HEK293 (cell line): Measurements from ENCODE around the gene UBE2Q2.

Experiments used
- CTCF ChIA-PET: fragments of 350-600 bp; formaldehyde crosslinking; extraction: SDS; loops from one replicate; lab custom pipeline; 2021; ENCODE audit warnings: antibody characterized with exemption; lab: Yijun Ruan, JAX
- POLR2A ChIA-PET: fragments of 300-600 bp; formaldehyde crosslinking; extraction: SDS; loops from one replicate; lab custom pipeline; 2020; ENCODE audit warnings: antibody characterized with exemption, inconsistent platforms; lab: Yijun Ruan, JAX
- H3K27ac ChIP-seq: fragments of 200-500 bp; sonication (Bioruptor generic); 2 replicates; pipeline ENCODE4 v1.5.1; 2014; ENCODE audit warnings: low read depth, low read length, control low read depth, inconsistent platforms; ENCODE audit errors: extremely low read depth
- H3K36me3 ChIP-seq, 2 experiments: fragments of 200-500 bp in 1 of 2; sonication (Bioruptor generic) in 1 of 2; 1 replicate in 1 of 2; 2 replicates in 1 of 2; pipeline ENCODE4 v1.5.1; 2014 to 2017; ENCODE audit warnings: inconsistent platforms in 2 of 2, low read length in 2 of 2; ENCODE audit not compliant: control insufficient read depth in 2 of 2, insufficient read depth in 1 of 2
- H3K4me1 ChIP-seq: fragments of 200-500 bp; sonication (Bioruptor generic); 2 replicates; pipeline ENCODE4 v1.5.1; 2014; ENCODE audit warnings: mild to moderate bottlenecking, low read length, inconsistent platforms; ENCODE audit not compliant: control insufficient read depth, insufficient read depth
- H3K4me3 ChIP-seq: 2 replicates; pipeline ENCODE4 v1.5.1; 2011; ENCODE audit warnings: low read depth, mild to moderate bottlenecking, control low read depth, low read length, moderate library complexity
- H3K9me3 ChIP-seq: fragments of 200-500 bp; sonication (Bioruptor generic); 2 replicates; pipeline ENCODE4 v1.5.1; 2014; ENCODE audit warnings: low read depth, low read length, inconsistent platforms; ENCODE audit not compliant: control insufficient read depth, insufficient read depth
- EGR2 ChIP-seq: fragments of 450-650 bp; formaldehyde crosslinking; IDR thresholded peaks from 2 replicates; pipeline ENCODE4 v1.5.1; 2016; ENCODE audit warnings: low read depth, missing biosample characterization, missing genetic modification characterization
- GLIS2 ChIP-seq: fragments of 450-650 bp; formaldehyde crosslinking; IDR thresholded peaks from 2 replicates; pipeline ENCODE4 v1.5.1; 2016; ENCODE audit warnings: missing biosample characterization, missing genetic modification characterization
- HOXA7 ChIP-seq: sonication (generic); formaldehyde crosslinking; IDR thresholded peaks from 2 replicates; pipeline ENCODE4 v1.8.1; 2022; ENCODE audit warnings: missing genetic modification reagents, borderline replicate concordance
- MZF1 ChIP-seq: fragments of 450-650 bp; formaldehyde crosslinking; IDR thresholded peaks from 2 replicates; pipeline ENCODE4 v1.5.1; 2017; ENCODE audit warnings: missing biosample characterization, missing genetic modification characterization, borderline replicate concordance
- SCRT2 ChIP-seq: fragments of 450-650 bp; formaldehyde crosslinking; IDR thresholded peaks from 2 replicates; pipeline ENCODE4 v1.5.1; 2016; ENCODE audit warnings: missing biosample characterization, missing genetic modification characterization
- SETDB1 ChIP-seq: IDR thresholded peaks from one replicate; pipeline ENCODE4 v1.6.1; 2017; ENCODE audit warnings: mild to moderate bottlenecking, low read length, moderate library complexity, mixed read lengths; ENCODE audit not compliant: insufficient read length
- ZFP41 ChIP-seq: fragments of 450-650 bp; formaldehyde crosslinking; IDR thresholded peaks from 2 replicates; pipeline ENCODE4 v1.5.1; 2016; ENCODE audit warnings: missing biosample characterization, missing genetic modification characterization, borderline replicate concordance
- ZNF623 ChIP-seq: fragments of 450-650 bp; formaldehyde crosslinking; IDR thresholded peaks from 2 replicates; pipeline ENCODE4 v1.5.1; 2016; ENCODE audit warnings: missing biosample characterization, missing genetic modification characterization
- ZNF660 ChIP-seq: fragments of 450-650 bp; IDR thresholded peaks from 2 replicates; pipeline ENCODE4 v1.5.1; 2018; ENCODE audit warnings: missing biosample characterization, mild to moderate bottlenecking, missing genetic modification characterization
- ZNF776 ChIP-seq: fragments of 450-650 bp; formaldehyde crosslinking; IDR thresholded peaks from 2 replicates; pipeline ENCODE4 v1.5.0; 2017; ENCODE audit warnings: missing biosample characterization, missing genetic modification characterization, borderline replicate concordance
- ZSCAN16 ChIP-seq: fragments of 450-650 bp; formaldehyde crosslinking; IDR thresholded peaks from 2 replicates; pipeline ENCODE4 v1.5.1; 2016; ENCODE audit warnings: missing biosample characterization, missing genetic modification characterization
- TF ChIP-seq, protein P1 (sequence below): fragments of 450-650 bp; IDR thresholded peaks from 2 replicates; pipeline ENCODE4 v1.5.1; 2018; ENCODE audit warnings: missing biosample characterization, missing genetic modification characterization
- TF ChIP-seq, protein P2 (sequence below): fragments of 450-650 bp; formaldehyde crosslinking; IDR thresholded peaks from 2 replicates; pipeline ENCODE4 v1.5.1; 2017; ENCODE audit warnings: missing biosample characterization, missing genetic modification characterization
- TF ChIP-seq, protein P3 (sequence below): fragments of 450-650 bp; formaldehyde crosslinking; IDR thresholded peaks from 2 replicates; pipeline ENCODE4 v1.5.1; 2016; ENCODE audit warnings: missing biosample characterization, missing genetic modification characterization
- TF ChIP-seq, protein P4 (sequence below): fragments of 450-650 bp; formaldehyde crosslinking; IDR thresholded peaks from 2 replicates; pipeline ENCODE4 v1.5.1; 2016; ENCODE audit warnings: missing biosample characterization, missing genetic modification characterization

The UBE2Q2 gene

DNA sequence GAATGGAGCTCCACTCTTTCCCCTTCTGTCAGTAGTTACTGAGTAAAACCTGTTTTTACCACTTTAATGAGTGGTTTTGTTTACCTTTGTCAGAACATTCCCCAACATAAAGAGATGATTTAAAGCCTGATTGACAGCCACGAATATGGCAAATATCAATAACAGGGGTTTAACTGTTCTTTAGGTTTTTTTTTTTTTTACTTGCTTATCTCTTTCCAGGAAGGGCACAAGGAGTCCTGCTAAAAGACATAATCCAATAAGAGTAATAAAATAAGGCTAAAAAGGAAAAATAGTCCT, 11.5 kb upstream of the UBE2Q2 start:
- H3K9me3 ChIP-seq = no peaks in the 10 kb centered on the region
- TF ChIP-seq ZNF660 (tag by site-specific recombination) = no peak
- POLR2A ChIA-PET = interaction anchor here (0.7 to 1.7 kb wide), 3 partner anchors 9 to 106 kb away, joined by 3 to 5 read pairs (median 4); no protein-coding TSS in a partner anchor
- H3K4me3 ChIP-seq = no peak overlapping the region
- H3K36me3 ChIP-seq = no peaks in the 10 kb centered on the region
- H3K27ac ChIP-seq = no peak overlapping the region
- CTCF ChIA-PET = interaction anchor here (0.6 to 1.4 kb wide), 6 partner anchors 10 to 316 kb away, joined by 3 to 5 read pairs (median 4); no protein-coding TSS in a partner anchor
- H3K4me1 ChIP-seq = no peaks in the 10 kb centered on the region

DNA sequence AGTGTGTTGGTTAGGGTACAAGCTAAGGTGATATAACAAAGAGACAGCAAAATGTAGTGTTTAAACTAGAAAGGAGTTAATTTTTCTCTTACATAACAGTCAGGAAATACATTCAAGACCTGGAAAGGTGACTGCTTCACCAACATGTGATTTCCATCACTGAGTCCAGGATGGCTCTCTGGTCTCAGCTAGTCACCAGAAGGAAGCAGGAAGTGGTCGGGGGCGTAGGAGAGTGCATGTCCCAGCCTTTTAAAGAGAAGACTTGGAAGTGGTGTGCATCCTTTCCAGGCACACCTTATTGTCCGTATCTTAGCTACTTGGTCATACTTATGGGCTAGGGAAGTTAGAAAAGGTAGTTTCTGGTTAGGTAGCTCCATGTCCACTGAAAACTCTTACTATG, 11.1 kb upstream of the UBE2Q2 start:
- H3K4me3 ChIP-seq = no peak overlapping the region
- H3K4me1 ChIP-seq = no peaks in the 10 kb centered on the region
- ChIA-PET CTCF (interaction anchor here (0.6 to 1.4 kb wide), 5 partner anchors 10 to 315 kb away, joined by 3 to 5 read pairs (median 4); no protein-coding TSS in a partner anchor), POLR2A (interaction anchor here (0.7 to 1.7 kb wide), 3 partner anchors 9 to 106 kb away, joined by 3 to 5 read pairs (median 4); no protein-coding TSS in a partner anchor)
- no peak overlapping the region for H3K27ac ChIP-seq
- TF ChIP-seq MZF1 (tag by site-specific recombination) = no peak
- no peak for TF ChIP-seq ZNF776 (tag by site-specific recombination)
- TF ChIP-seq GLIS2 (tag by site-specific recombination) = no peak
- TF ChIP-seq EGR2 = no peak
- no peak for TF ChIP-seq SCRT2
- TF ChIP-seq, protein P1, sequence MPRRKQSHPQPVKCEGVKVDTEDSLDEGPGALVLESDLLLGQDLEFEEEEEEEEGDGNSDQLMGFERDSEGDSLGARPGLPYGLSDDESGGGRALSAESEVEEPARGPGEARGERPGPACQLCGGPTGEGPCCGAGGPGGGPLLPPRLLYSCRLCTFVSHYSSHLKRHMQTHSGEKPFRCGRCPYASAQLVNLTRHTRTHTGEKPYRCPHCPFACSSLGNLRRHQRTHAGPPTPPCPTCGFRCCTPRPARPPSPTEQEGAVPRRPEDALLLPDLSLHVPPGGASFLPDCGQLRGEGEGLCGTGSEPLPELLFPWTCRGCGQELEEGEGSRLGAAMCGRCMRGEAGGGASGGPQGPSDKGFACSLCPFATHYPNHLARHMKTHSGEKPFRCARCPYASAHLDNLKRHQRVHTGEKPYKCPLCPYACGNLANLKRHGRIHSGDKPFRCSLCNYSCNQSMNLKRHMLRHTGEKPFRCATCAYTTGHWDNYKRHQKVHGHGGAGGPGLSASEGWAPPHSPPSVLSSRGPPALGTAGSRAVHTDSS = no peak
- no peak for TF ChIP-seq HOXA7 (CRISPR knock-in tag)
- TF ChIP-seq ZNF623 (tag by site-specific recombination) = no peak
- TF ChIP-seq, protein P2, sequence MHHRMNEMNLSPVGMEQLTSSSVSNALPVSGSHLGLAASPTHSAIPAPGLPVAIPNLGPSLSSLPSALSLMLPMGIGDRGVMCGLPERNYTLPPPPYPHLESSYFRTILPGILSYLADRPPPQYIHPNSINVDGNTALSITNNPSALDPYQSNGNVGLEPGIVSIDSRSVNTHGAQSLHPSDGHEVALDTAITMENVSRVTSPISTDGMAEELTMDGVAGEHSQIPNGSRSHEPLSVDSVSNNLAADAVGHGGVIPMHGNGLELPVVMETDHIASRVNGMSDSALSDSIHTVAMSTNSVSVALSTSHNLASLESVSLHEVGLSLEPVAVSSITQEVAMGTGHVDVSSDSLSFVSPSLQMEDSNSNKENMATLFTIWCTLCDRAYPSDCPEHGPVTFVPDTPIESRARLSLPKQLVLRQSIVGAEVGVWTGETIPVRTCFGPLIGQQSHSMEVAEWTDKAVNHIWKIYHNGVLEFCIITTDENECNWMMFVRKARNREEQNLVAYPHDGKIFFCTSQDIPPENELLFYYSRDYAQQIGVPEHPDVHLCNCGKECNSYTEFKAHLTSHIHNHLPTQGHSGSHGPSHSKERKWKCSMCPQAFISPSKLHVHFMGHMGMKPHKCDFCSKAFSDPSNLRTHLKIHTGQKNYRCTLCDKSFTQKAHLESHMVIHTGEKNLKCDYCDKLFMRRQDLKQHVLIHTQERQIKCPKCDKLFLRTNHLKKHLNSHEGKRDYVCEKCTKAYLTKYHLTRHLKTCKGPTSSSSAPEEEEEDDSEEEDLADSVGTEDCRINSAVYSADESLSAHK (tag by site-specific recombination) = no peak
- TF ChIP-seq ZSCAN16 (tag by site-specific recombination) = no peak
- TF ChIP-seq SETDB1 = no peak
- no peak for TF ChIP-seq ZFP41 (tag by site-specific recombination)
- TF ChIP-seq, protein P3, sequence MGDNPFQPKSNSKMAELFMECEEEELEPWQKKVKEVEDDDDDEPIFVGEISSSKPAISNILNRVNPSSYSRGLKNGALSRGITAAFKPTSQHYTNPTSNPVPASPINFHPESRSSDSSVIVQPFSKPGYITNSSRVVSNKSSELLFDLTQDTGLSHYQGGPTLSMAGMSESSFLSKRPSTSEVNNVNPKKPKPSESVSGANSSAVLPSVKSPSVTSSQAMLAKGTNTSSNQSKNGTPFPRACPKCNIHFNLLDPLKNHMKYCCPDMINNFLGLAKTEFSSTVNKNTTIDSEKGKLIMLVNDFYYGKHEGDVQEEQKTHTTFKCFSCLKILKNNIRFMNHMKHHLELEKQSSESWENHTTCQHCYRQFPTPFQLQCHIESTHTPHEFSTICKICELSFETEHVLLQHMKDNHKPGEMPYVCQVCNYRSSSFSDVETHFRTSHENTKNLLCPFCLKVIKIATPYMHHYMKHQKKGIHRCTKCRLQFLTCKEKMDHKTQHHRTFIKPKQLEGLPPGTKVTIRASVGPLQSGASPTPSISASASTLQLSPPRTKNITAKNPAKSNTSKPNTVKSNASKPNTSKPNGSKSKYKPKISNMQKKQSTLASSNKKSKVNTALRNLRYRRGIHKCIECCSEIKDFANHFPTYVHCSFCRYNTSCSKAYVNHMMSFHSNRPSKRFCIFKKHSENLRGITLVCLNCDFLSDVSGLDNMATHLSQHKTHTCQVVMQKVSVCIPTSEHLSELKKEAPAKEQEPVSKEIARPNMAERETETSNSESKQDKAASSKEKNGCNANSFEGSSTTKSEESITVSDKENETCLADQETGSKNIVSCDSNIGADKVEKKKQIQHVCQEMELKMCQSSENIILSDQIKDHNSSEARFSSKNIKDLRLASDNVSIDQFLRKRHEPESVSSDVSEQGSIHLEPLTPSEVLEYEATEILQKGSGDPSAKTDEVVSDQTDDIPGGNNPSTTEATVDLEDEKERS (tag by site-specific recombination) = no peak
- TF ChIP-seq, protein P4, sequence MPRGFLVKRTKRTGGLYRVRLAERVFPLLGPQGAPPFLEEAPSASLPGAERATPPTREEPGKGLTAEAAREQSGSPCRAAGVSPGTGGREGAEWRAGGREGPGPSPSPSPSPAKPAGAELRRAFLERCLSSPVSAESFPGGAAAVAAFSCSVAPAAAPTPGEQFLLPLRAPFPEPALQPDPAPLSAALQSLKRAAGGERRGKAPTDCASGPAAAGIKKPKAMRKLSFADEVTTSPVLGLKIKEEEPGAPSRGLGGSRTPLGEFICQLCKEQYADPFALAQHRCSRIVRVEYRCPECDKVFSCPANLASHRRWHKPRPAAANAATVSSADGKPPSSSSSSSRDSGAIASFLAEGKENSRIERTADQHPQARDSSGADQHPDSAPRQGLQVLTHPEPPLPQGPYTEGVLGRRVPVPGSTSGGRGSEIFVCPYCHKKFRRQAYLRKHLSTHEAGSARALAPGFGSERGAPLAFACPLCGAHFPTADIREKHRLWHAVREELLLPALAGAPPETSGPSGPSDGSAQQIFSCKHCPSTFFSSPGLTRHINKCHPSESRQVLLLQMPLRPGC (tag by site-specific recombination) = no peak
- H3K9me3 ChIP-seq = no peaks in the 10 kb centered on the region
- no peaks in the 10 kb centered on the region for H3K36me3 ChIP-seq
